GM11168 (cell line): ENCODE results near the gene HSPA12A.
"Not testable (repeated sequence)": the region's sequence is repeated elsewhere in the genome, so short reads cannot be mapped to it uniquely, and the experiment has no call there.

Experiments
- in situ Hi-C: fragments of 300-500 bp; cut with MboI; formaldehyde crosslinking; loops from one replicate; pipeline ENCODE4 v1.12.0; 2022; ENCODE audit warnings: low sequenced_read_pairs; ENCODE audit not compliant: unreplicated experiment

Gene HSPA12A

DNA sequence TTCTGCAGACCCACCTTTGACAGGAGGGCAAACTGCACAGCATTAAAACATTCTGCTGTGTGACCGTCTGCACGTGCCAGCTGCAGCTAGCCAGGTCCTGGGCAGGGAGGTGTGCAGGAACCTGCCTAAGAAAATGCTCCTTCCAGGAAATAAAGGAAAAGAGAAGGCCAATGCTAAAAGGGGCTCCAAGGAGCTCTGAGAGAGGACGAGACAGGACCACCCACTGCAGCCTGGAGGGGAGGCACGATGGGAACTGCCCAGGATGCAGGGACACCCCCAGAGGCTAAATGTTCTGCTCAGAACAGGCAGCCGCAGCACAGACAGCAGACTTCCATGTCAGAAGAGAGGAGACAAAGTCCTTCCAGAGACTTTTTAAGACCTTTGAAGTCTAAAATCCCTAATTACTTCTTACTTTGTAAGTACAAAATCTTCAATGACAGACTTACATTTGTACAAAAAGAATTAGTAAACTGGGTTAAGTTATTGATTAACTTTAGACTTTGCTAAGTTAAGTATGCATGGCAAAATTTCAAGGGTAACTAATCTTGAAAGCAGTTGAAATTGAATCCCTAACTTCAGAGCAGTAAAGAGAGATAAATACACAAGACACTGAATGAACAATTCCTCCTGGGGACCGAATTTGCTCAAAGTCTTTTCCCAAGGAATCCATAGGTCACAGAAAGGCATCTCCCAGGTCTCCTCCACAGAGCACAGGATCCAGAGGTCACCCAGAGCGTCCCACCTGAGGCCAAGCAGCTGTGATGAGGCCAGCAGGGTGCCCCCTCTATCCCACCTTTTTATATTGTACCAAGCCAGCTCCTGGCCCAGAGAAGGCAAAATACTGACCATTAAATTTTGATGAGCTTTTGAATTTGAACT, 21.5 kb downstream of the HSPA12A start:
- in situ Hi-C loops, result no loop called here

DNA sequence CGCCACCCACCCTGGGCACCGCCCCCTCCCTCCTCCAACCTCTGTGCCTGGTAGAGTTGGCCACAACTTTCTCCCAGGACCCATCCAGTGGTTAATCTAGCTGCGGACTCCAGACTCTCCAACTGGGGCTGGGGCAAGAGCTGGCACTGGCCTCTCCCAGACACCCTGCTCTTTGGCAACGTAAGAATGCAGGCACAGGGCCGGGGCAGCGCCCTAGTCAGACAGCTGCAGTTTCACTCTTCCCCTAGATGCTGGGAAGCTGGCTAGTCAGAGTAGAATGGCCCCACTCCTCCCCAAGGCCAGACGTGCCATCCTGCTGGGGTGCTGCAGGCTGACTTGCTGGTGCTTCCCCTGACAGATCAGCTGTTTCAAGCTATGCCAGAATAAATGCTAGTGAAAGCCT, 22.1 kb downstream of the HSPA12A start:
- in situ Hi-C loops, result no loop called here

- in situ Hi-C loops, result no loop called here
Measured at GRCh38 chr10:116719804-116720203, 22.6 kb downstream of the HSPA12A start.

DNA sequence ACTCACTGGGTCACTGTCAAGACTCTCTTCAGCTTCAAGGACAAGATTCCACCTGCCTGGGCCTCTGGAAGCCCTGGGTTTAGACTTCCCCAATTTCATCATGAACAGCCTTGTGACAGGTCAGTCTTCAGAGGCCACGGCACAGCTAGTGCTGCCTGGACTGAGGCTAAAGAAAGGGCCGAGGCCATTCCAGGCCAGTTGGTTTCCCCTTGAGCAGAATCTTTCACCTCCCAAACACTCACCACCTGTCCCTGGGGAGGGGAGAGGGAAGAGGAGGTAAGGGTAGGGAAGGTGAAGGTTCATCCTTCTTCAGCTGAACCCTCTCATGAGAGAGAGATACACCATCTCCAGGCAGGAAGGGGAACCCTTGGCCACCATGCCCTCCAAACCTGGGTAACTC, 24.3 kb downstream of the HSPA12A start:
- in situ Hi-C loops, result no loop called here

DNA sequence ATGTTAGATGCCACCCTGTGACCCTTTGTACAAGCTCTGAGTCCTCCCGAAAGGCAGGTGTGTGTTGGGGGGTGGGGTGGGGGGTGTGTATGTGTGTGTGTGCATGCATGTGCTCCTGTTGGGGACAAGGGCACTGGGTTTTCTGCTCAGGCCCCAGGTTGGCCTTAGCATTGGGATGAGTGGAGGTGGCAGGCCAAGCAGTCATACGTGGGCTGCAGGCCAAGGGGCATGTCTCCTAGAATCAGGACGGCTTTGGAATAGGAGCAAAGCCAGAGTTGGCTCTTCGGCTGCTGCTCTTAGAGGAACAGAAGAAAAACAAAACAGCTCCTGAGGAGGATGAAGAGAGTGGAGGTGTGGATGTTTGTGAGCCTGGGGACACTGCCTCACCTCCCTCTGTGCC, 26.0 kb downstream of the HSPA12A start:
- in situ Hi-C loops, result no loop called here

DNA sequence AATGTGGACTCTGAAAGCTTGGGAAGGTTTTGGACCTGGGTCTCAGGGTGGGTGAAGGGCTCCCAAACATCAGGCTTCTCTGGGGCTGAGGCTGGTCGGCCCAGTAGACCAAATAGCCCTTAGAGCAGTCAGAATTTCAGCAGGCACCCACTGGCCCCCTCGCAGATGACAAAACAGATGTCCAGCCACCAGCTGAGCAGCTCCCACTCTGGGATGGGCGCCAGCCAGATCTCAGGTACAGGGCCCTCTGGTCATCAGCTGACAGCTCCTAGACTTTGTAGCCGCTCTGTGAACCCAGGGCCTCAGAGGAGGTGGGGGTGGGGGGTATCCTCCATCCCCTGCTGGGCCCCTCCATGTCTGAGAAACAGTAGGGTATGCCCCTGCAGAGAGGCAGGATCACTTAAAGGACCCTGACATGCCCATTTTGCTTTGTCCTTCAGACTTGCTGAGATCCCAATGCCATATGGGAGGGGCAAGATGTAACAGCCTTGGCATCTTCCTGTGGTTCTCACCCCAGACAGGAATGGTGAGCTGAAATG, 26.5 kb downstream of the HSPA12A start:
- in situ Hi-C loops, result no loop called here

DNA sequence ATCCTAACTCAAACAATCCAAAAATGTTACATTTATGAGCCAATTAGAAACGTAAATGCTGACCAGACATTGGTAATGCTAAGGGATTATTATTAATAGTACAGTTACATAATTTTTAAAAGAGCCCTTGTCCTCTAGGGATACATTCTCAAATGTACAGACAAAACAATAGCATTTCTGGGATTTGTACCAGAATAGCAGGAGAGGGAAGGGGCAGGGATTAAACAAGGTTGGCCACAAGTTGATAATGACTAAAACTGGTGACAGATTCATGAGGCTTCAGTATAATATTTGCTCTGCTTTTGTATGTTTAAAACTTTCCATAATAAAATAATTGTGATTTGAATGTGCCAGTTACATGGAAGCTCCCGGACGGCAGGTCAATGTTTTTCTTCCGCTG, 27.0 kb downstream of the HSPA12A start:
- in situ Hi-C loops, result no loop called here

DNA sequence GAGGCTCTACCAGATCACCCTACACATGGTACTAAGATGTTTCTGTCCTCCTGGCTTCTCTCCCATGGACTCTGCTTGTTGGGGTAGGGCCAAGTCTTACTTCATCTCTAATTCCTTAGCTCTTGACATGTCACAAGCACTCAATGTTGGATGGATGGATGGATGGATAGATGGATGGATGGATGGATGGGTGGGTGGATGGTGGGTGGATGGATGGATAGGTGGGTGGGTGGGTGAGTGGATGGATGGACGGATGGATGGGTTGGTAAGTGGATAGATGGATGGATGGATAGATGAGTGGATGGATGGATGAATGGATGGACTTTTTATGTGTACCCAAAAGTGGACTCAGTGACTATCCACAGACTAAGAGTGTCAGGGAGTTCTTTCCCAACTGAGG, 28.5 kb downstream of the HSPA12A start:
- in situ Hi-C loops, result no loop called here

GRCh38 chr10:116712989-116713543, 29.3 kb downstream of the HSPA12A start:
- in situ Hi-C loops, result no loop called here

DNA sequence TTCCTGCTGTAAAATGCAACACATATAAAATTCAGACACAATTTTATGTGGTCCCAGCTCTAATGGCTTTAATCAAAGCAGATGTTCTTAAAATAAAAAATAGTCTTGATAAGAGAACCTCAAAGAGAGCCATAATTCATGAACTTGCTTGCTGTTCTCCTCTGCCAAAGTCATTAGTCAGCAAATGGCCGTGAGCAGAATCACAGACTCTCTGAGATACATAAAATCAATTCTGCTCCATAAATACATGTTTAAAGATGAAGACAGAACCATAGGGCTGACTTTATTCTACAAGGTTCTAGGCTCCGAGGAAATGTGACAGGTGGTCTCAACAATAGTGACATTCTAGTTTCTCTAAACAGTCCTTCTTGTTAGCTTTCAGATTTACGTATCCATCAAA, 29.8 kb downstream of the HSPA12A start:
- in situ Hi-C loops, result no loop called here

GRCh38 chr10:116711803-116712202, 30.6 kb downstream of the HSPA12A start:
- in situ Hi-C loops, result not testable (repeated sequence)

- in situ Hi-C loops, result no loop called here
Measured at GRCh38 chr10:116710076-116710475, 32.3 kb downstream of the HSPA12A start.

DNA sequence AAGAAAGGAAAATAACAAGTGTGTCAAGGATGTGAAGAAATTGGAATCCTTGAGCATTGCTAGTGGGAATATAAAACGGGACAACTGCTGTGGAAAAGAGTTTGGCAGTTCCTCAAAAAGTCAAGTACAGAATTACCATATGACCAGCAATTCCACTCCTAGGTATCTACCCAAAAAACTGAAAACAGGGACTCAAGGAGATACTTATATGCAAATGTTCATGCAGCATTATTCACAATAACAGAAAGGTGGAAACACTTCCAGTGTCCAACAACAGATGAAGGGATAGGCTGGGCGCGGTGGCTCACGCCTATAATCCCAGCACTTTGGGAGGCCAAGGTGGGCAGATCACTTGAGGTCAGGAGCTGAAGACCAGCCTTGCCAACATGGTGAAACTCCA, 33.5 kb downstream of the HSPA12A start:
- in situ Hi-C loops, result no loop called here

DNA sequence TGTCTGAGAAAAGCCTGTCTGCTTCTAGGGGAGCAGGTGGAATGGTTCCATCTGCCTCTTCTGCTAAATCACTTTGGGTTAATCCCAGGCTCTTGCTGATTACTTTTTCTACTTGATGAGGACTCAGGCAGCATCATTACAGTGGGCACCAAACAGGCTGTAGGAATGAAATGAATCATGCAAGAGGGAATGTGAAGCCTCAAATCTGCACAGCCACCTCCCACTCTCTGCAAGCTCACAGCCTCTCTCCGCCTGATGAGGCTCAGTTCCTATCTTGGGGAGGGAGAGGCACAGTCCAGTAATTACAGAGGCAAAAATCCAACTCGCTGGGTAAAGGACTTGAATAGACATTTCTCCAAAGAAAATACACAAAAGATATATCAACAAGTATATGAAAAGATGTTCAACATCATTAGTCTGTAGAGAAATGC, 34.0 kb downstream of the HSPA12A start:
- in situ Hi-C loops, result no loop called here

- in situ Hi-C loops, result no loop called here
Measured at GRCh38 chr10:116707981-116708380, 34.4 kb downstream of the HSPA12A start.

GRCh38 chr10:116706281-116706680, 36.1 kb downstream of the HSPA12A start:
- in situ Hi-C loops, result no loop called here

- in situ Hi-C loops, result no loop called here
Measured at GRCh38 chr10:116705498-116705897, 36.9 kb downstream of the HSPA12A start.

GRCh38 chr10:116704926-116705325, 37.4 kb downstream of the HSPA12A start:
- in situ Hi-C loops, result no loop called here

DNA sequence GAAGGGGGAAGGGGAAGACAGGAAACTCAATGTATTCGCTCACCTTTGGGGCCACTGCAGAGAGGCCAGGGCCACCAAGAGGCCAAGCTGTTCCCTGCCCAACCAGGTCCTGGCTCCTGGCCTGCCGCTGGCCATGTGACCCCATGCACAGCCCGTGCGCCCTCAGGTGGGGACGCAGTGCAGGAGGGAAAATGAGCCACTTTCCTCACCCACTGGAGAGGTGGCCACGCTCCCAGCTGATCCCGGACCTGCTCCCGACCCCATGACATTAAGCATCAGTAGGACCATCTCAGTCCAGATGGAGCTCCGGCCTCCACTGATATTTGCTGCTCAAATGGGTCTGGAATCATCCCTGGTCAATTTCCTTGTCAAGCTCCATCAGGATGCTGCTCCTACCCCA, 40.2 kb downstream of the HSPA12A start:
- in situ Hi-C loops, result no loop called here

DNA sequence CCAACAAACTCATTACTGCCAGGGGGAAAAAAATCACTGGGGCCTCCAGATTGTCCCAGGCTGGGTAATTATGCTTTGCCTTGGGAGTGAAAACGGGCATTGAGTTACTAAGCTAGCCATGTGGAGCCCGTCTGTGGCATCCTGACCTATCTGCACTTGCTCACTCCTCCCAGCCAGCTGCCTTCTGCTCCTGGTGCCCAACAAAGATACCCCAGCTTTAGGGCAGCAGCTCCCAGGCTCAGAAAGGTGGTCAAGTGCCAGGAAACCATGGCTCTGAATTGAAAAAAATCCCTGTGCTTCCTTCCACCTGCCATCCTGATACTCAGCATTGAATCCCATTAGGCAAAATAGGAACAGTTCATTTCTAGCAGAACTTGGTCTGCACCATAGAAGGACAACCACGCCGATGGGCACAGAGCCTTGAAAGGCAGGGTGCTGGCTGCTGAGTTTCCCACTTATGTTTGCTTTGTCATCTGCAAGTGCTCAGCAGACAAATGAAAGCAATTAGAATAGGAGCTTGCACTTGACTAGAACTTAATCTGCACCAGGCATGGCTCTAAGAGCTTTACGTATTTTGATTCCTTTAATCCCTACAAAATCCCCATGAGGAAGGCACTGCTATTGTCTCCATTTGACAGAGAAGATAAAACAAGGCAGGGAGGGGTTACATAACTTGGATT, 42.8 kb downstream of the HSPA12A start:
- in situ Hi-C loops, result no loop called here

- in situ Hi-C loops, result no loop called here
Measured at GRCh38 chr10:116699049-116699448, 43.3 kb downstream of the HSPA12A start.
